ENCODE results near the gene ENOX2.

GRCh38 chrX:130770615-130771014, 132.4 kb downstream of the ENOX2 start:
- TF ChIP-seq POLR2A (IDR thresholded peaks at IDR 0.05) (no peak), CTCF (IDR thresholded peaks at IDR 0.05) (no peak), POLR2AphosphoS5 (IDR thresholded peaks at IDR 0.05) (no peak), EP300 (IDR thresholded peaks at IDR 0.05) (no peak)

Measured in gastroesophageal sphincter (tissue), 3 donors.